ENCODE results near the gene PCDHA10. TPM values are rescaled to one million over a fixed set of nuclear protein-coding genes. Genes with fewer than 3 reads are reported as not detected.

Gene PCDHA10
- total RNA-seq, 6 experiments from 2014 or later: 0.05 to 0.07 (median 0.06) TPM; not detected in 3

DNA sequence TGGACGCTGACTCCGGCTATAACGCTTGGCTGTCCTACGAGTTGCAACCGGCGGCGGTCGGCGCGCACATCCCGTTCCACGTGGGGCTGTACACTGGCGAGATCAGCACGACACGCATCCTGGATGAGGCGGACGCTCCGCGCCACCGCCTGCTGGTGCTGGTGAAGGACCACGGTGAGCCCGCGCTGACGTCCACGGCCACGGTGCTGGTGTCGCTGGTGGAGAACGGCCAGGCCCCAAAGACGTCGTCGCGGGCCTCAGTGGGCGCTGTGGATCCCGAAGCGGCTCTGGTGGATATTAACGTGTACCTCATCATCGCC is 21.5 kb downstream of the PCDHA10 start:
- Histone ChIP-seq H3K4me3 (no peak overlapping the region), H3K9me3 (peaks cover 0 to 6% (median 0%) of the 10 kb centered on the region in 4 donors), H3K36me3 (no peaks in the 10 kb centered on the region), H3K27me3 (peaks cover 0 to 10% of the 10 kb centered on the region in 2 donors), H3K4me1 (no peaks in the 10 kb centered on the region), H3K27ac (no peak overlapping the region)
- TF ChIP-seq POLR2A (IDR thresholded peaks at IDR 0.05): no peak
- TF ChIP-seq, protein P1, sequence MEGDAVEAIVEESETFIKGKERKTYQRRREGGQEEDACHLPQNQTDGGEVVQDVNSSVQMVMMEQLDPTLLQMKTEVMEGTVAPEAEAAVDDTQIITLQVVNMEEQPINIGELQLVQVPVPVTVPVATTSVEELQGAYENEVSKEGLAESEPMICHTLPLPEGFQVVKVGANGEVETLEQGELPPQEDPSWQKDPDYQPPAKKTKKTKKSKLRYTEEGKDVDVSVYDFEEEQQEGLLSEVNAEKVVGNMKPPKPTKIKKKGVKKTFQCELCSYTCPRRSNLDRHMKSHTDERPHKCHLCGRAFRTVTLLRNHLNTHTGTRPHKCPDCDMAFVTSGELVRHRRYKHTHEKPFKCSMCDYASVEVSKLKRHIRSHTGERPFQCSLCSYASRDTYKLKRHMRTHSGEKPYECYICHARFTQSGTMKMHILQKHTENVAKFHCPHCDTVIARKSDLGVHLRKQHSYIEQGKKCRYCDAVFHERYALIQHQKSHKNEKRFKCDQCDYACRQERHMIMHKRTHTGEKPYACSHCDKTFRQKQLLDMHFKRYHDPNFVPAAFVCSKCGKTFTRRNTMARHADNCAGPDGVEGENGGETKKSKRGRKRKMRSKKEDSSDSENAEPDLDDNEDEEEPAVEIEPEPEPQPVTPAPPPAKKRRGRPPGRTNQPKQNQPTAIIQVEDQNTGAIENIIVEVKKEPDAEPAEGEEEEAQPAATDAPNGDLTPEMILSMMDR (IDR thresholded peaks at IDR 0.05): no peak
- intact Hi-C loops (cut with DNase I): no loop called here
- no peak for DNase-seq
- no peak for ATAC-seq
- WGBS (ENCODE audit: insufficient coverage, low coverage, low lambda C conversion rate, missing lambda C conversion rate): no CpG with 5 or more reads among the region's 37 CpGs

DNA sequence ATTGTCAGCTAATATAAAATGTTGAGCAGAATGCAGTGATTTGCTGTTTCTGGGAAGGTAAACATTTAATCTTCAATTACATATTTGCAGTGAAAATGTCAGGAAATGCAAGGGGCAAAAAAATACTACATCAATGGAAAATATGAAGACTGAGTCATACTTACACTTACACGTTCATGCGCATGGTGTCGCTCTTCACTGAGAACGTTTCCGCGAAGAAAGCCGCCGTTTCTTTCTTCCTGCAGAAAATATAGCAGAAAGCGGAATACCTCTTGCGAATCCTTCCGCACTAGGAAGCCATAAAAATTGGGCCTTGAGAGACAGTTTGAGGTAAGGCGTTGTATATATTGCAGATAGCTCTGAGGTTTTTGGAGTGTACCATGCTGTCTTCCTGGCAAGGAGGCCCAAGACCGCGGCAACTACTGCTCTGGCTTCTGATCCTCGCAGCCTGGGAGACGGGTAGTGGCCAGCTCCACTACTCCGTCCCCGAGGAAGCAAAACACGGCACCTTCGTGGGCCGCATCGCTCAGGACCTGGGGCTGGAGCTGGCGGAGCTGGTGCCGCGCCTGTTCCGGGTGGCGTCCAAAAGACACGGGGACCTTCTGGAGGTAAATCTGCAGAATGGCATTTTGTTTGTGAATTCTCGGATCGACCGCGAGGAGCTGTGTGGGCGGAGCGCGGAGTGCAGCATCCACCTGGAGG is 26.3 kb downstream of the PCDHA10 start, which contains the start of gene PCDHA13:
PCDHA13 (plus strand) TSS at position 236 of the 702 bp plus-strand sequence; CDS start at position 381, 145 bp downstream.
- ATAC-seq: peak; percentile 42 to 84 (median 54)
- peaks cover 0 to 4% of the 10 kb centered on the region in 2 donors for H3K27me3 ChIP-seq
- 4% methylated on average over 11 of the region's 35 CpGs for WGBS (ENCODE audit: insufficient coverage, low coverage, low lambda C conversion rate, missing lambda C conversion rate)
- peaks cover 0 to 5% (median 0%) of the 10 kb centered on the region in 4 donors for H3K9me3 ChIP-seq
- H3K36me3 ChIP-seq: no peaks in the 10 kb centered on the region
- H3K4me3 ChIP-seq: peak within 1 kb of the TSS; percentile 6 to 34 (median 34)
- DNase-seq: no peak
- no peak within 1 kb of the TSS for H3K27ac ChIP-seq
- no peak for TF ChIP-seq POLR2A (IDR thresholded peaks at IDR 0.05)
- TF ChIP-seq, protein P1 (IDR thresholded peaks at IDR 0.05): peak; percentile 29 to 52 (median 42)
- no peaks in the 10 kb centered on the region for H3K4me1 ChIP-seq
- intact Hi-C loops (cut with DNase I): loop anchor here in 1 of 2 donors (10.0 kb wide), 1 partner anchor 163 kb away; no protein-coding TSS in a partner anchor

DNA sequence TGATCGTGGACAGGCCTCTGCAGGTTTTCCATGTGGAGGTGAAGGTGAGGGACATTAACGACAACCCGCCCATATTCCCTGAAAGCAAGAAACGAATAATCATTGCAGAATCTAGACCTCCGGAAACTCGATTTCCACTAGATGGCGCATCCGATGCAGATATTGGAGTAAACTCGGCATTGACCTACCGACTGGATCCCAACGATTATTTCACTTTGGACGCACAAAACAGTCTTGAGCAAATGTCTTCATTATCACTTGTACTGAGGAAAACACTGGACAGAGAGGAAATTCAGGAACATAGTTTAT is 26.8 kb downstream of the PCDHA10 start:
- ATAC-seq (peak in 2 of 4 donors; percentile 35 to 64), DNase-seq (no peak)
- H3K36me3 ChIP-seq: no peaks in the 10 kb centered on the region
- H3K27me3 ChIP-seq: peaks cover 0 to under 1% of the 10 kb centered on the region in 2 donors
- no peaks in the 10 kb centered on the region for H3K4me1 ChIP-seq
- no peak for TF ChIP-seq POLR2A (IDR thresholded peaks at IDR 0.05)
- TF ChIP-seq, protein P1 (IDR thresholded peaks at IDR 0.05): peak in 2 of 4 donors; percentile 10 to 29
- no peak overlapping the region for H3K27ac ChIP-seq
- 14% methylated on average over 10 of the region's 12 CpGs for WGBS (ENCODE audit: insufficient coverage, low coverage, low lambda C conversion rate, missing lambda C conversion rate)
- H3K9me3 ChIP-seq: no peaks in the 10 kb centered on the region
- H3K4me3 ChIP-seq: peak overlapping the region; percentile 6 to 34 (median 34)
- intact Hi-C loops (cut with DNase I): loop anchor here in 1 of 2 donors (10.0 kb wide), 1 partner anchor 162 kb away; no protein-coding TSS in a partner anchor

DNA sequence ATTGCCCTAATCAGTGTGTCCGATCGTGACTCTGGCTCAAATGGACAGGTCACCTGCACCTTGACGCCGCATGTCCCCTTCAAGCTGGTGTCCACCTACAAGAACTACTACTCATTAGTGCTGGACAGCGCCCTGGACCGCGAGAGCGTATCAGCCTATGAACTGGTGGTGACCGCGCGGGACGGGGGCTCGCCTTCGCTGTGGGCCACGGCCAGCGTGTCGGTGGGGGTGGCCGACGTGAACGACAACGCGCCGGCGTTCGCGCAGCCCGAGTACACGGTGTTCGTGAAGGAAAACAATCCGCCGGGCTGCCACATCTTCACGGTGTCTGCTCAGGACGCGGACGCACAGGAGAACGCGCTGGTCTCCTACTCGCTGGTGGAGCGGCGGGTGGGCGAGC is 27.7 kb downstream of the PCDHA10 start:
- Histone ChIP-seq H3K4me3 (no peak overlapping the region), H3K27ac (no peak overlapping the region), H3K4me1 (no peaks in the 10 kb centered on the region), H3K36me3 (no peaks in the 10 kb centered on the region), H3K9me3 (no peaks in the 10 kb centered on the region), H3K27me3 (no peaks in the 10 kb centered on the region)
- no peak for ATAC-seq
- TF ChIP-seq, protein P1 (IDR thresholded peaks at IDR 0.05): no peak
- TF ChIP-seq POLR2A (IDR thresholded peaks at IDR 0.05): no peak
- WGBS (ENCODE audit: insufficient coverage, low coverage, low lambda C conversion rate, missing lambda C conversion rate): 39% methylated on average over 15 of the region's 41 CpGs
- intact Hi-C loops (cut with DNase I): loop anchor here in 1 of 2 donors (10.0 kb wide), 1 partner anchor 161 kb away; no protein-coding TSS in a partner anchor
- DNase-seq: no peak

Data from right lobe of liver (tissue), 6 donors.